GM10847 (cell line): ENCODE data around the gene FLACC1.

Experiments
- POLR2A ChIP-seq: IDR thresholded peaks from 2 replicates; pipeline ENCODE4 v1.6.1; 2011; ENCODE audit not compliant: insufficient read length; ENCODE audit errors: extremely low read depth

Gene FLACC1

DNA sequence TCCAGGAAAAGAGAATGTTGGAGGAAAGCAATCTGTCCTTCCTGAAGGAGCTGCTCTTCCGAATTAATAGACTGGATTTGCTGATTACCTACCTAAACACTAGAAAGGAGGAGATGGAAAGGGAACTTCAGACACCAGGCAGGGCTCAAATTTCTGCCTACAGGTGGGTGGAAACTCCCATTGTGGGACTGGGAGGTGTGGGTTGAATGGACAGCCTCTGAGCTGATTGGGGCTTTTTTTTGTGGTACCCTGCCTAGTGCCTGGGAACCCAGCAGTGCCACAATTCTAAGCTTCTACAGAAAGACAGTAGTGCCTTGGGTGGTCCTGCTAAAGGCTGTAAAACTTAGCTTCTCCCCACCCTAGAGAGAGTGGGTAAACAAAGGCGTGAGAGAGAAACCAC, 90.5 kb downstream of the FLACC1 start:
- no peak for TF ChIP-seq POLR2A

DNA sequence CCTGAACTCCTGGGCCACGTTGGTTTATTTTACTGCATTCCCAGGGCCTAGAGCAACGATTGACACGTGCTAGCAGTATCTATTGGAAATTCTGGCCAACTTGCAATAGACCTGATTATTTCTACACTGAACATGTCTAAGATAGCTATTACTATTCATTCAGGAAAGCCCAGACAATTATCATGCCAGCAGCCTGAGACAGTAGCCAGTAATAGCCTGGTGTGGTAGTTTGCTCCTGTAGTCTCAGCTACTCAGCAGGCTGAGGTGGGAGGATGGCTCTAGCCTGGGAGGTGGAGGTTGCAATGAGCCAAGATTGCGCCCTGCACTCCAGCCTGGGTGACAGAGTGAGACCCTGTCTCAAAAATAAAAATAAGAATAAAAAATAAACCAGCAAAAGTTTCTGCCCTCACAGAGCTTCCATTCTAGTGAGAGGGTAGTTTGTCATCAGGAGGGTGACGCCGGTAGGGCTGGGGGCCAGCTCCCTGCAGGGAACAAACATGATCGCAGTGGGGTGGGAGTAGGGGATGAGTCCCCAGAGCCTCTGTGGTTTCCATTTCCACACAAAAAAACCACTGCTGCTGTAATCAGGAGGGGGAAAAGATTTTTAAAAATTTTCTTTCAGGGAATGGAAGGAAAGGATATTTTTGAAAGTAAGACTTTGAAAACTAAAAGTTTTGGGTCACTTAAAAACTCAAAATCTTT, 92.5 kb downstream of the FLACC1 start:
- no peak for TF ChIP-seq POLR2A

DNA sequence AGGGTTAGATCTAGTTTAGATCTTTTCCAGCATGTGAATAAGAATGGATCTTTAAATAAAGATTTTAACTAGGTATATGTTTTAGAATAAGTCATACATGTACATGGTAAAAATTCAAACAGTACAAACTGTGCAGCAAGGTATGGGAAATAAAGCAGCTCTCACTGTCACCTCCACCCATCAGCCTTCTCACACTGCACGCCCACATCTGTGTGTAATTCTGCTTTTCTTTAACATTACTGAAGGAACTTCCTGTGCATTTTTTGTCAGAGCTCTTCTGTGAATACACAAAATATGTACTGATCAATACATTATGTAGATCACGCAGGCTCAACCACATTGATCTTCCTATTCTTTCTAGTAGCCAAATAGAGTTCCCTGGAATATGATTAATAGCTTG, 93.4 kb downstream of the FLACC1 start:
- TF ChIP-seq POLR2A = no peak

DNA sequence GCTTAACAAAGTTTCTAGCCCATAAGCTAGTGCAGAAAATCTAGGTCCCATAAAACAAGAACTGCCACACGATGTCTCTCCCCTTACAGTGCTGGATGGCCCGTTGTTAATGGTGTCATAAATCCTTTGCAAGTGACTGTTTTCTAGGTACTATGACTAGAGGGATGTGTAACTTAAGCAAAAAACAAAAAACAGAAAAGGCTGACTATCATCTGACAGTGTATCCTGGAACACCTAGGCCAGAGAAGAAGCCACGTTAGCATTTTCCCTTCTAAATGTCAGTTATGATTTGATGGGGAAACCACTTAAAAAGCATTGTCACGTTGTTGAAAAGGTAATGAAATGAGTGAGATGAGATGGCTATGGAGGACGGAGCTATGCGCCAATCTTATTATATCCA, 94.4 kb downstream of the FLACC1 start:
- TF ChIP-seq POLR2A = no peak

DNA sequence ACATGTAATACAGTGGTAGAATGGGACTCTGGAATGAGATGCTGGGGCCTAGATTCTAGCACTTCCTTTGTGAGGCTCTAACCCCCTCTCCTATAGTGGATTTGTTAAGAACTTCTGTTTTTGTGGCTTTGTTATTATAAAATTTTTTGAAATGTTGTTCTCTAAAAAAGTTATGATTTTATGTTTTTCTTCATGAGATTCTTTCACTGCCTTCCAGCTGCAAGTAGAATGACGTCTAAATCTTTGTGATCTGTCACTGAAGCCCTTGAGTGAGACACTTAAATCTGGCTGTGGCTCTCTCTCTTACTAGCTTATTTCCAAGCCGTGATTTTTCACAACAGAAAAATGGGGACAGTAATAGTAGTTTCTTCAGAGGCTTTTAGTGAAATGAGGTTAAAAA, 95.2 kb downstream of the FLACC1 start:
- TF ChIP-seq POLR2A = no peak

DNA sequence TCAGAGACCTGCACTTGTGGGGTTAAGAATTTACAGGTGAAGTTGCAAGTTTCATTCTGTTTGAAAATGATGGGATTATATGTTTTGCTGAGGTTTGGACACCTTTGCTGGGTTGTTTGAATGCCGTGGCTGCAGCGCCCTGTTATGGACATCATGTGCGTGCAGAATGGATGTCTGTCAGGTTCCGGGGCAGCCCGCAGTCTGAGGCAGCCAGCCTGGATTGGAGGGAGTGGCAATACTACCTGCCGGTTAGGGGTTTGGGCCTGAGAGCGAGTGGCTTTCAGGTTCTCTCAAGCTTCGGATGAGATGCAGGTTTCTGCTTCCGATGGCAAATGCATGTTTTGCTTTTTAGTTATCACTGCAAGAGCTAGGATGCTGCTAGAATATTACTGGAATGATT, 95.7 kb downstream of the FLACC1 start:
- no peak for TF ChIP-seq POLR2A

DNA sequence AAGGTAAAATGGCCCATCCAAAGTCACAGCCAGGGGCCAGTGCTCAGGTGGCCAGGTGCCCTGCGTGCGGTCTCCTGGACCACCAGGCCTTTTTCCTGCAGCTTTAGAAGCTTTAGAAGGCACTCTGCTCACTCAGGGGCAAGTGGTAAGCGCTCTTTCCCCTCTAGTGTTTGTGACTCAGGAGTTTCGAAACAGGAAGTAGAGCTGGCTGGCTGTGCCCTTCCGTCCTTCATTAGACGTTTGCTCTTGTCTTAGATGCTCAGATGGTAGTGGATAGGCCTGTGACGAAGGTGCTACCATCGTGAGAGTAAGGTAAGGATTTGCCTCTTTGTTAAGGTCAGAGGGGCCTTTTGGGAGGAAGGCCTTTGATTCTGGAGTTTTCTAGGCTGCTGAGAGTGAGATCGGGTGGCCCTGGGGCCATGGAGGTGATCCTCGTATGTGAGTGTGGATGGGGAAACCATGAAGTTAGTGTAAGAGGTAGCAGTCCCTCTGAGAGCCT, 96.8 kb downstream of the FLACC1 start, which contains the start of gene CASP8:
Gene CASP8, plus strand, starts transcription at position 235 of the 499 bp plus-strand sequence. CDS start 5,951 bp downstream, outside the sequence.
- TF ChIP-seq POLR2A = no peak

DNA sequence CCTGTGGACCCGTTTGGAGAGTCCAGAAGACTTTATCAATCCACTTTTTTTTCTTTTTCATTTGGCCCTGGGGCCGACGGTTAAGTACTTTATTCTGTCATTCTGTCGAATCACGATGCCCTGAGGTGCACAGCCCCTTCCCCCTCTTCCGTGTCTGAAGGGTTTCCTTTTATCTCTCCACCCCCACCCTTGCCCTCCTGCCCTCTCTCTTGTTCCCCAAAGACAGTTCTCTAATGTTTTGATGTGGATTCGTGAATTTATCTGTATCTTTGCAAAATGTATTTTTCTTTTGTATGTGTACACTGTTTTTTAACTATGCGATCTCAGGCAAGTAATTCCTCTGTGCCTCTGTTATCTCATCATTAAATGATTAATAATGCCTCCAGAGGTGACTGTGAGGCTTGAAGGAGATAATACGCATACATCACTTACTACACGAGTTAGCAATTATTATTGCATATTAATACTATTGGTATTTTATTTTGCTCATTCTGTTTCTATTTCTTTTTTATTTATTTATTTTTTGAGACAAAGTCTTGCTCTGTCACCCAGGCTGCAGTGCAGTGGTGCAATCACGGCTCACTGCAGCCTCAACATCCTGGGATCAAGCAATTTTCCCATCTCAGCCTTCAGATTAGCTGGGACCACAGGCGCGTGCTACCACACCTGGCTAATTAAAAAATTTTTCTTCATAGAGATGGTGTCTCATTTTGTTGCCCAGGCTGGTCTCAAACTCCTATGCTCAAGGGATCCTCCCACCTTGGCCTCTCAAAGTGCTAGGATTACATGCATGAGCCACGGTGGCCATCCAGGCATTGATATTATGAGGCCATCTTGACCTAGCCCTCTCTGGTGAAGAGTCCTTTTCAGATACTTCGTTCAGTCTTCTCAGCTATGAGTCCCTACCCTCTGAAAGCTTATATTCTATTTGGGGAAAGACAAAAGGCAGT, 98.2 kb downstream of the FLACC1 start:
- no peak for TF ChIP-seq POLR2A

DNA sequence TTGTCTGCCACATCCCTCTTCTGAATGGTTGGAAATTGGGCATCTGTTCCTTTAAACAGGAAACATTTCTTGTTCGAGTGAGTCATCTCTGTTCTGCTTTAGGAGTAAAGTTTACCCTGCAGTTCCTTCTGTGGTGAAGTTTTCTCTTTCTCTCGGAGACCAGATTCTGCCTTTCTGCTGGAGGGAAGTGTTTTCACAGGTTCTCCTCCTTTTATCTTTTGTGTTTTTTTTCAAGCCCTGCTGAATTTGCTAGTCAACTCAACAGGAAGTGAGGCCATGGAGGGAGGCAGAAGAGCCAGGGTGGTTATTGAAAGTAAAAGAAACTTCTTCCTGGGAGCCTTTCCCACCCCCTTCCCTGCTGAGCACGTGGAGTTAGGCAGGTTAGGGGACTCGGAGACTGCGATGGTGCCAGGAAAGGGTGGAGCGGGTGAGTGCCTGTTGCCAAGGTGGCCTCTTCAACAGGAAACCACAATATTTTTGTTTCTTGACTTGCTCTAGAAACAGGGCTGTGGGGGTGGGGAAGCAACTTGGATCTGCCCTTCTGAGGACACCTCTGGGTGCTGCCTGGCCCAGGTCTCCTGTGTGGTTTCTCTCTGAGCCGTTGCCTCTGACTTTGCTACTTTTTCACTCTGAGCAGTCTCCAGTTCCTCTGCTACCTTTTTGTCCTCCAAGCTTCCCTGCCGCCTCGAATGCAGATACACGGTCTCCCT, 99.0 kb downstream of the FLACC1 start:
- no peak for TF ChIP-seq POLR2A

DNA sequence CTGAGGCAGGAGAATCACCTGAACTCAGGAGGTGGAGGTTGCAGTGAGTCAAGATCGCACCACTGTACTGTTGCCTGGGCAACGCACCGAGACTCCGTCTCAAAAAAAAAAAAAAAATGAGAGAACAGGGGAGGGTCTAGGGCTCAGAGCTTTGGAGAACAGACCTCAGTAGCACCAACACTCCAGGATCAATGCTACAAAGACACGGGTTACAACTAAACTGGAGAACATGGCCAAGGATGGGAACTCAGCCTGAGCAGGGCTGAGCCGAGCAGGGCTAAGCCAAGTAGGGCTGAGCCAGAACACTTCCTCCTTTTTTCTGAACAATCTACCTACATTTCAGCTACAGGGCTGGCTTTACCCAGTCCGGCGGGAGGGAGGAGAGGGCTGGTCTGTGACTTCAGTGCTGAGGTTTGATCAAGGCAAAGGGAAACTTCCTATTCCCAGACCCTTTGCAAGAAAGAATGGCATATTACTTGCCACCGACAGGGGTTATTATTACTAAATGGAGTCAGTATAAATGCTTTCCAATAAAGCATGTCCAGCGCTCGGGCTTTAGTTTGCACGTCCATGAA, 99.7 kb downstream of the FLACC1 start:
- TF ChIP-seq POLR2A = no peak

DNA sequence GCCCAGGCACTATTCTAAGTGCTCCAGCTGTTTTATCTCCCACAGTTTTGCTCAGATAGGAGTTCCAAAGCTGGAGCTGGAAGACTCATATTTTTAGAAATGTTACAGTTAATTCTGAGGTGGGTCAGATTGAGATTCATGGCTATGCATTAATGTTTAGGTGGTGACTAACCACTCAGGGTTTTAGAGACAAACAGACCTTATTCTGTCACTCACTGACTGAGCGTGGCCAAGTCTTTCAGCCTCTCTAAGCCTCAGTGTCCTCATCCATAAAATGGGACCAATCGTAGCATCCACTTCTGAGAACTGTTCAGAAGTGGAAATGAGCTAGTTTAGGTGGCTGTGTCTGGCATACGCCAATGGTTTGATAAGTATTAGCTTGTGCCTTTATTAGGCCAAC, 101.1 kb downstream of the FLACC1 start:
- no peak for TF ChIP-seq POLR2A

DNA sequence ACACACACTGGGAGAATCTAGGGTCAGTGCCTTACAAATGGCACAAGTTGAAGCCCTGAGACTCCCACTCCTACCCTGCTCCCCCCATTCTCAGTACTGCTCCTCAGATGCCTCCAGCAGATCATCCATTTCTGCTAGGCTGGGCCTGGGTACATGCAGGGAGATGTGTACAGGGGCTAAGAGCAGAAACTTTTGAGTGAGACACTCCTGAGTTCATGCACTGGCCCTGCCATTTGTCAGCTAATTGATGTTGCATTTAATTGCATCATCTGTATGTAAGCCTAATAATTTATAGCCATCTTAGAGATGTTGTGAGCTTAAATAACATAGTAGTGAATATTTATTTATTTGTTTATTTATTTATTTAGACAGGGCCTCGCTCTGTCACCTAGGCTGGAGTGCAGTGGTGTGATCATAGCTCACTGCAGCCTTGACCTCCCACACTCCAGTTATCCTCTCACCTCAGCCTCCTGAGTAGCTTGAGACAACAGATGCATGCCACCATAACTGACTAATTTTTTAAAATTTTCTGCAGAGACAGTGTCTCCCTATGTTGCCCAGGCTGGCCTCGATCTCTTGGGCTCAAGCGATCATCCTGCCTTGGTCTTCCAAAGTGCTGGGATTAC, 101.6 kb downstream of the FLACC1 start:
- TF ChIP-seq POLR2A = no peak

DNA sequence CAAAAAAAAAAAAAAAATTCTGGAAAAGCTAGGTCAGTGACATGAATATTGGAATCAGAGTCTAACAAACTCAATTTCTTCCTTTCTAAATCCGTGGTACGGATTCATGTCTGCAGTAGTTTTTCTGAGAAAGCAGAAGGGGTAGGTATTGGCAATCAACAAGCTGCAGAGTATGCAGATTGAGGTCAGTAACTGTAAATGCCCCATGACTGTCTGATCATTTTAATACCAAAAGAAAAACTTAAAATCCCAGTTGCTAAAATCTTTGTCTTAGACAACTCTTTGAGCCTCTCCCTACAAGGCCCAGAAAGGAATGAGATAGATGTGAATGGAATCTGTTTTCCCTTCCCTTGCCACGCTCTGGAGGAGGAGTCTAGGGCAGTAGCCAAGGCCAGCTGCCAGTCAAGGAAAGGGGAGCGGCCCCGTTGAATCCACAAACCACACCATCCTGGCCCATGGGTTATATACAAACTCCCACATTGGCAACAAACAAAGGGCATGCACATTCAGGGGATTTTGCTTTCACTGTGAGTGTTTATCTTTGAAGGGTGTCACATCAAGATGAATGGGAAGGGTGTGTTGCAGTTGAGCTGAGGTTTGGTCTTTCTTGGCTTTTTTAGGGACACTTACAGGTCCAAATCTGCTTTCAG, 102.9 kb downstream of the FLACC1 start:
- no peak for TF ChIP-seq POLR2A

DNA sequence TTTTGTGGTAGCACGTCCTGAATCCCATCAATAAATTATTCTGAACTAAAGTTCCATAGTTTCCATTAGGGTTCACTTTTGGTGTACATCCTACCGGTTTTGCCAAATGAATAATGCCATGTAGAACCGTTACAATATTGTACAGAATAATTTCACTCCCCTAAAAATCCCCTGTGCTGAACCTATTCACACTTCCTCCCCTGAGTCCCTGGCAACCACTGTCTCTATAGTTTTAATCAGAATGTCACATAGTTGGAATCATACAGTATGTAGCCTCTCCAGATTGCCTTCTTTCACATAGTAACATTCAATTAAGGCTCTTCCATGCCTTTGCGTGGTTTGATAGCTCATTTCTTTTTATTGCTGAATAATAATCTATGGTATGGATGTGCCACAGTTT, 106.4 kb downstream of the FLACC1 start:
- no peak for TF ChIP-seq POLR2A
